Suprapubic skin (tissue), 4 donors: Measurements from ENCODE around the gene PRKG2. TPM values are rescaled to one million over a fixed set of nuclear protein-coding genes. Genes with fewer than 3 reads are reported as not detected.

Source experiments
- DNase-seq, 2 donors: peaks; one replicate each; pipeline ENCODE4 v3.0.0-alpha.2; 2019; ENCODE audit warnings: low spot score in 2 of 2
- H3K27ac ChIP-seq: fragments of 200-600 bp; sonication (generic); one replicate; pipeline ENCODE4 v1.5.1; 2019
- H3K27me3 ChIP-seq: fragments of 200-600 bp; sonication (generic); one replicate; pipeline ENCODE4 v1.5.1; 2019
- H3K36me3 ChIP-seq: fragments of 200-600 bp; sonication (generic); one replicate; pipeline ENCODE4 v1.5.1; 2019
- H3K4me1 ChIP-seq: fragments of 200-600 bp; sonication (generic); one replicate; pipeline ENCODE4 v1.5.1; 2019
- H3K4me3 ChIP-seq: fragments of 200-600 bp; sonication (generic); one replicate; pipeline ENCODE4 v1.5.1; 2019; ENCODE audit warnings: mild to moderate bottlenecking
- H3K9me3 ChIP-seq: fragments of 200-600 bp; sonication (generic); one replicate; pipeline ENCODE4 v1.5.1; 2019
- CTCF ChIP-seq, 2 donors: fragments of 200-600 bp in 1 of 2; fragments of 450-650 bp in 1 of 2; sonication (generic) in 1 of 2; IDR thresholded peaks; one replicate each; pipeline ENCODE4 v1.5.1; 2016 to 2019; ENCODE audit warnings: antibody characterized with exemption in 2 of 2, mild to moderate bottlenecking in 1 of 2, moderate library complexity in 1 of 2
- EP300 ChIP-seq: sonication (generic); formaldehyde crosslinking; IDR thresholded peaks from one replicate; pipeline ENCODE4 v1.6.1; 2017; ENCODE audit warnings: antibody characterized with exemption
- POLR2A ChIP-seq, 2 donors: fragments of 450-650 bp; IDR thresholded peaks; one replicate each; pipeline ENCODE4 v1.6.1; 2017; ENCODE audit warnings: antibody characterized with exemption in 2 of 2, mild to moderate bottlenecking in 2 of 2, moderate library complexity in 2 of 2
- POLR2AphosphoS5 ChIP-seq, 3 donors: sonication (generic); formaldehyde crosslinking; IDR thresholded peaks; one replicate each; pipeline ENCODE4 v1.6.1; 2017; ENCODE audit warnings: antibody characterized with exemption in 3 of 3
- WGBS: methylation state at CpG from one replicate; pipeline ENCODE4 v1.1.5; 2018; 5-methylcytosine and 5-hydroxymethylcytosine counted together
- total RNA-seq, 4 donors: library from RNA; depleted of rRNA; stranded (reverse); fragments of >200 nt; gene quantifications; one replicate each; pipeline ENCODE4 v1.1.0, GENCODE V29; 2016

The PRKG2 gene
- total RNA-seq, 4 donors from 2014 or later = 0.79 to 2.5 (median 1.7) TPM

GRCh38 chr4:81214144-81214880 lies 710 bp downstream of the PRKG2 start:
- no peak for DNase-seq
- 4% methylated on average over 24 of the region's 34 CpGs for WGBS
- Histone ChIP-seq H3K4me3 (peak overlapping the region; percentile 60), H3K27ac (peak overlapping the region; percentile 36), H3K27me3 (peaks cover 49% of the 10 kb centered on the region), H3K36me3 (no peaks in the 10 kb centered on the region), H3K9me3 (no peaks in the 10 kb centered on the region), H3K4me1 (peaks cover 17% of the 10 kb centered on the region)
- TF ChIP-seq CTCF (IDR thresholded peaks at IDR 0.05) (no peak), EP300 (no peak)

- no peaks in the 10 kb centered on the region for H3K36me3 ChIP-seq
- TF ChIP-seq POLR2AphosphoS5 (IDR thresholded peaks at IDR 0.05) = no peak
- TF ChIP-seq POLR2A (IDR thresholded peaks at IDR 0.05) = no peak
- TF ChIP-seq EP300 = no peak
- TF ChIP-seq CTCF (IDR thresholded peaks at IDR 0.05) = no peak
- peaks cover 49% of the 10 kb centered on the region for H3K27me3 ChIP-seq
- WGBS = 52% methylated on average over 6 of the region's 6 CpGs
- peaks cover 17% of the 10 kb centered on the region for H3K4me1 ChIP-seq
- no peaks in the 10 kb centered on the region for H3K9me3 ChIP-seq
- peak overlapping the region; percentile 60 for H3K4me3 ChIP-seq
- no peak for DNase-seq
- H3K27ac ChIP-seq = no peak overlapping the region
Observed at GRCh38 chr4:81213671-81214070, 1.4 kb downstream of the PRKG2 start.

GRCh38 chr4:81211956-81212355 lies 3.1 kb downstream of the PRKG2 start:
- Histone ChIP-seq H3K4me1 (peaks cover 17% of the 10 kb centered on the region), H3K4me3 (peak overlapping the region; percentile 5), H3K36me3 (no peaks in the 10 kb centered on the region), H3K27ac (peak overlapping the region; percentile 11), H3K27me3 (peaks cover 39% of the 10 kb centered on the region), H3K9me3 (no peaks in the 10 kb centered on the region)
- 76% methylated on average over 3 of the region's 3 CpGs for WGBS
- TF ChIP-seq POLR2A (IDR thresholded peaks at IDR 0.05) = no peak
- no peak for TF ChIP-seq CTCF (IDR thresholded peaks at IDR 0.05)
- TF ChIP-seq POLR2AphosphoS5 (IDR thresholded peaks at IDR 0.05) = no peak
- TF ChIP-seq EP300 = no peak
- no peak for DNase-seq

- 56% methylated on average over 1 of the region's 1 CpG for WGBS
Observed at GRCh38 chr4:81207828-81208227, 7.2 kb downstream of the PRKG2 start.

GRCh38 chr4:81205302-81205701 lies 9.7 kb downstream of the PRKG2 start:
- Histone ChIP-seq H3K27ac (no peak overlapping the region), H3K36me3 (no peaks in the 10 kb centered on the region), H3K4me1 (no peaks in the 10 kb centered on the region), H3K4me3 (no peak overlapping the region), H3K27me3 (peaks cover under 1% of the 10 kb centered on the region), H3K9me3 (no peaks in the 10 kb centered on the region)
- 88% methylated on average over 2 of the region's 2 CpGs for WGBS
- no peak for DNase-seq
- no peak for TF ChIP-seq EP300
- no peak for TF ChIP-seq POLR2AphosphoS5 (IDR thresholded peaks at IDR 0.05)
- no peak for TF ChIP-seq CTCF (IDR thresholded peaks at IDR 0.05)
- TF ChIP-seq POLR2A (IDR thresholded peaks at IDR 0.05) = no peak

More at GRCh38 chr4:81207828-81208227, 7.2 kb downstream of the PRKG2 start:
- H3K27me3 ChIP-seq = peaks cover 15% of the 10 kb centered on the region
- H3K4me3 ChIP-seq = no peak overlapping the region
- DNase-seq = no peak
- no peak for TF ChIP-seq POLR2A (IDR thresholded peaks at IDR 0.05)
- no peak for TF ChIP-seq EP300
- no peaks in the 10 kb centered on the region for H3K4me1 ChIP-seq
- no peaks in the 10 kb centered on the region for H3K36me3 ChIP-seq
- no peak overlapping the region for H3K27ac ChIP-seq
- H3K9me3 ChIP-seq = no peaks in the 10 kb centered on the region
